ENCODE results near the gene RASL12. TPM values are rescaled to one million over a fixed set of nuclear protein-coding genes. Genes with fewer than 3 reads are reported as not detected.

Gene RASL12
- 86.5 and 108 TPM in 2 replicates for total RNA-seq

GRCh38 chr15:65067645-65068402 is at the start of gene RASL12:
Gene RASL12 (minus strand): TSS chr15:65067991. CDS start chr15:65067835, 156 bp downstream.

GRCh38 chr15:65115086-65115485 is 47.3 kb upstream of the RASL12 start, which contains the start of gene UBAP1L:
Gene UBAP1L (minus strand): TSS chr15:65115200. CDS start chr15:65106215, 8,985 bp downstream.

GRCh38 chr15:65076486-65077290 is 8.9 kb upstream of the RASL12 start, which contains the start of gene KBTBD13:
Gene KBTBD13 (plus strand): TSS chr15:65076746. CDS start chr15:65076816, 70 bp downstream.

GRCh38 chr15:65044724-65045481 is 22.9 kb downstream of the RASL12 start, which contains the start of gene SLC51B:
Gene SLC51B (plus strand): TSS chr15:65045387. CDS start chr15:65050005, 4,618 bp downstream.

GRCh38 chr15:65028921-65029735 is 38.7 kb downstream of the RASL12 start, which contains the start of gene MTFMT:
Gene MTFMT (minus strand): TSS chr15:65029639. CDS start chr15:65029613, 26 bp downstream.

Other genes starting within 250 kb of the RASL12 start
- 5.0 and 19.1 TPM in 2 replicates for gene PIF1, start 242.3 kb downstream of the RASL12 start, total RNA-seq
- gene PLEKHO2, start 226.1 kb downstream of the RASL12 start, total RNA-seq: 56.1 and 107 TPM in 2 replicates
- gene ANKDD1A, start 156.1 kb downstream of the RASL12 start, total RNA-seq: 9.2 and 19.0 TPM in 2 replicates
- 99.6 and 106 TPM in 2 replicates for gene SPG21, start 78.1 kb downstream of the RASL12 start, total RNA-seq
- 26.6 and 29.1 TPM in 2 replicates for gene MTFMT, start 38.4 kb downstream of the RASL12 start, total RNA-seq
- gene SLC51B, start 22.6 kb downstream of the RASL12 start, total RNA-seq: 0.66 and 1.5 TPM in 2 replicates
- under 0.01 and 0.17 TPM in 2 replicates for gene KBTBD13, start 8.8 kb upstream of the RASL12 start, total RNA-seq
- gene UBAP1L, start 47.2 kb upstream of the RASL12 start, total RNA-seq: 1.5 and 2.0 TPM in 2 replicates
- gene PDCD7, start 65.8 kb upstream of the RASL12 start, total RNA-seq: 25.3 and 26.1 TPM in 2 replicates
- 28.1 and 61.2 TPM in 2 replicates for gene CLPX, start 117.4 kb upstream of the RASL12 start, total RNA-seq
- 0.29 and 5.0 TPM in 2 replicates for gene CILP, start 143.5 kb upstream of the RASL12 start, total RNA-seq
- 2.9 and 3.0 TPM in 2 replicates for gene PARP16, start 218.9 kb upstream of the RASL12 start, total RNA-seq
- not detected in 2 replicates for gene RNU5A-1, start 228.1 kb upstream of the RASL12 start, total RNA-seq
- gene RNU5B-1, start 236.7 kb upstream of the RASL12 start, total RNA-seq: not detected in 2 replicates

All from smooth muscle cell of trachea (primary cell).